GM21619 (cell line): Measurements from ENCODE around the gene FBXO10.
"Not testable (repeated sequence)": the region's sequence is repeated elsewhere in the genome, so short reads cannot be mapped to it uniquely, and the experiment has no call there.

ENCODE experiments used
- ATAC-seq: cut with Tn5 transposase; IDR thresholded peaks from one replicate; pipeline ENCODE4 v1.9.1; 2021; ENCODE audit not compliant: unreplicated experiment

The FBXO10 gene

GRCh38 chr9:37480759-37481158 is 95.4 kb downstream of the FBXO10 start:
- ATAC-seq: no peak

DNA sequence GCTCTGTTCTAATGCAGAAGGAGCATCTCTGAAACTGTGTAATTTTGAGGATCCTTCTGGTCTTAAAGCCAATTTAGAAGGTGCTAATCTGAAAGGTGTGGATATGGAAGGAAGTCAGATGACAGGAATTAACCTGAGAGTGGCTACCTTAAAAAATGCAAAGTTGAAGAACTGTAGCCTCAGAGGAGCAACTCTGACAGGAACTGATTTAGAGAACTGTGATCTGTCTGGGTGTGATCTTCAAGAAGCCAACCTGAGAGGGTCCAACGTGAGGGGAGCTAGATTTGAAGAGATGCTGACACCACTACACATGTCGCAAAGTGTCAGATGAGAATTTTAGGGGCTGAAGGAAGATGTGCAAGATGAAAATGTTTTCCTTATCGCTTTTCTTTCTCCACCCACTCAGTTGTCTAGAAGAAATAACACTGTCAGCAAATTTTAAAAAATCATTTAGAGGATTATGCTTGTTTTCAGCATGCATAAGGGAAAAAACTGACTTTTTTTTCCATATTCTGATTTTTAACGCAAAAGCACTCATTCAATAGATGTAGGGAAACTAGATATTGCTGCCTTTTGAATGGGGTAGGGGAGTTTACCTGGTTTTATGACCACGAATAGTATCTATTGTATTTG is 98.1 kb downstream of the FBXO10 start:
- ATAC-seq: not testable (repeated sequence)

GRCh38 chr9:37477443-37477842 is 98.7 kb downstream of the FBXO10 start:
- not testable (repeated sequence) for ATAC-seq

DNA sequence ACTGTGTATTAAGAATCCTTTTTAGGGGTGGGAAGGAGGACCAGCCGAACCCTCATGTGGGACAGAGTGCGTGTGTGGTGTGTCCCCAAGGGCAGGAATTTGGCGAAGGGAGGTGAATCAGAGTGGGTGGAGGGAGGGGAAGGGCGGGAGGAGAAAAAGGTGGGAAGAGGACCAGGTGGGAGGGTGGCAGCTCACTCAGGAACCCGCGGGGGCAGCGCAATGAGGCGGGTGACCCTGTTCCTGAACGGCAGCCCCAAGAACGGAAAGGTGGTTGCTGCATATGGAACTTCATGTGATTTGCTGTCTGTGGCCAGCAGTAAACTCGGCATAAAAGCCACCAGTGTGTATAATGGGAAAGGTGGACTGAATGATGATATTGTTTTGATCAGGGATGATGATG is 99.2 kb downstream of the FBXO10 start:
- no peak for ATAC-seq

DNA sequence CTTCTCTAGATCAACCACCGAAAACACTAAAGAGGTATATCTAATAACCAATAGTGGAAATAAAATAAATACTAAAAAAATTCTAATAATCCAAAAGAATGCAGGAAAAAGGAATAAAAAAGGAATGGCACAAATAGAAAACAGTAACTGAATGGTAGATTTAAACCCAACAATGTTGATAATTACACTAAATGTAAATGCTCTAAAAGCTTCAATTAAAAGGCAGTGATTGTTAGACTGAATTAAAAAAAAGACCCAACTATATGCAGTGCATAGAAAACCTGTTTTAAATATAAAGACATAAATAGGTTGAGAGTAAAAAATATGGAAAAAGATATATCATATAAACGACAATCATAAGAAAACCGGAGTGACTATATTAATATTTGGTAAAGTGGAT is 101.7 kb downstream of the FBXO10 start:
- ATAC-seq: no peak

DNA sequence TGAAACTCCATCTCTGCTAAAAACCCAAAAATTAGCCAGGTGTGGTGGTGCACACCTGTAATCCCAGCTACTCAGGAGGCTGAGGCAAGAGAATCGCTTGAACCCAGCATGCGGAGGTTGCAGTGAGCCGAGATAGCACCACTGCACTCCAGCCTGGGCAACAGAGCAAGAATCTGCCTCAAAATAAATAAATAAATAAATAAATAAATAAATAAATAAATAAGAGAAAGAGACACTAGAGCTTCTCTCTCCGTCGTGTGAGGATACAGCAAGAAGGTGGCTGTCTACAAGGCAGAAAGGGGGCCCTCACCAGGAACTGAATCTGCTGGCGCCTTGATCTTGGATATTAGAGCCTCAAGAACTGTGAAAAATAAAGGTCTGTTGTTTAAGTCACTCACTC is 102.2 kb downstream of the FBXO10 start:
- not testable (repeated sequence) for ATAC-seq

DNA sequence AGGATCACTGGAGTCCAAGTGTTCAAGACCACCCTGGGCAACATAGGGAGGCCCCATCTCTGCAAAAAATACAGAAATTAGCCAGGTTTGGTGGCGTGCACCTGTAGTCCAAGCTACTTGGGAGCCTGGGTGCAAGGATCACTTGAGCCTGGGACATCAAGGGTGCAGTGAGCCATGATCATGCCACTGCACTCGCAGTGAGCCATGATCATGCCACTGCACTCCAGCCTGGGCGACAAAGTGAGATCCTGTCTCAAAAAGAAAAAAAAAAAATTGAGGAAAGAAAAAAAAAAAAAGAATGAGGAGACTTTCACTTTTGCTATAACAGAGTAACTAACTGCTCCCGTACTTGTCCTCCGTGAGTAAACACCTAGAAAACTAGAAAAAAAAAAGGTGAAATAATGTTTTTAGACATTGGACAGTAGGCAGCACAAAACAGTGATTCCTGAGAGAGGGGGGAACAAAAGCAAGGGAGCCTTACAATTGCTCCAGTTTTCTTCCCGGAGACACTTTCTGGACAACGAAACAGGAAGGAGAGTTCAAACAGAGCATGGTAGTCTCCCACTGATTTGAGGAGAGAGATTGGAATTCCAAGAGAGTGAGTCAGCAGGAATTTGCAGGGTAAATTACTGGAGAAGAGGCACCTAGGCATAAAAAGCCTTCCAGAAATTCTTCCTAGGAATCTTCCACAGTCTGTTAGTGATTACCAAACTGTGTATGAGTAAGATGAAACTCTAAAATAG is 104.1 kb downstream of the FBXO10 start:
- ATAC-seq: no peak

DNA sequence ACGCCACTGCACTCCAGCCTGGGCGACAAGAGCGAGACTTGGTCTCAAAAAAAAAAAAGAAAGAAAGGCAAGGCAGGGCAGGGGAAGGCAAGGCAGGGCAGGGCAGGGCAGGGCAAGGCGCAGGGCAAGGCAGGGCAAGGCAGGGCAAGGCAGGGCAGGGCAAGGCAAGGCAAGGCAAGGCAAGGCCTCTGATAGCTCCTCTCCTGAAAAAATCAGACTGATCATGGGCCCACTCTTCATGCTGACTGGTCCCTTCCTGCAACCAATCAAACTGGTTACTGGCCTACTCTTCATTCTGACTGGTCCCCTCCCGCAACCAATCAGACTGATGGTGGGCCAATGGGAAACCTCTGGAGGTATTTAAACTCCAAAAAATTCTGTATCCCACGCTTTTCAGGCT is 107.6 kb downstream of the FBXO10 start:
- no peak for ATAC-seq

GRCh38 chr9:37467530-37467929 is 108.7 kb downstream of the FBXO10 start:
- ATAC-seq: not testable (repeated sequence)

DNA sequence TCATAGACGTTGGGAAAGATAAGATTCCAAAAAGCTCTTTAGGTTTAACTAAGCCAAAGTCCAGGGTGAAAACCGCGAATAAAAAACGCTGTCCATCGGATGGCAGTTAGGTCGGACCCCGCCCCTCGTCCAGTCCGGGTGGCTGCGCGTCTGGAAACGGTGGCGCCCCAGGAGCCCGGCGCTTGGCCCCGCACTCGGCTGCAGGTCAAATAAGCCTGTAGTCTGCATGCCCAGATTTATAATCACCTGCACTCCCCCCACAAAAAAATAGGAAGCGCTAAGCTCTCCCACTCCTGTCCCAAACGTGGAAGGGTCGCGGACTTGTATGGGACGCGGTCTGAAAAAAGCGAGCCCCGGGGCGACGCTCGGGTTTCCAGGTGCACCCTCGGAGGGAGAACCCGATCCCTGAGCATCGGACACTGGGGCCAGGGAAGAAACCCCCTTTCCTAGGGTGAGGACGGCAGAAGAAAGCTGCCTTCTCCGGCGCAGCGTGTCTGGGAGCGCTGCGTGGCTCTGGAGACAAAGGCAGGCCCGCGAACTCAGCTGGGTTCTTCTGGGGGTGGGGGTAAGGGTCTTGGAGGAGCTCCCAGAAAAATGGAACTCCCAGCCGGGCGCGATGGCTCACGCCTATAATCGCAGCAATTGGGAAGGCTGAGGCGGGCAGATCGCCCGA is 110.0 kb downstream of the FBXO10 start:
- peak; percentile 9 for ATAC-seq

- ATAC-seq: peak; percentile 74
These were observed 110.7 kb downstream of the FBXO10 start, which contains the start of gene ZBTB5 for GRCh38 chr9:37465249-37466036. Gene ZBTB5, minus strand, starts transcription at chr9:37465450. Its CDS starts 22,899 bp downstream, at chr9:37442551.

- ATAC-seq: peak; percentile 25
These were observed 111.5 kb downstream of the FBXO10 start for GRCh38 chr9:37464426-37465248.

- ATAC-seq: no peak
These were observed 112.2 kb downstream of the FBXO10 start for GRCh38 chr9:37464006-37464405.
